Astrocyte (in vitro differentiated cells and primary cell): ENCODE measurements around the gene RNGTT.

ENCODE experiments used
- CTCF ChIP-seq: IDR thresholded peaks from 2 replicates; pipeline ENCODE4 v1.5.1; 2011; ENCODE audit warnings: low read depth, mild to moderate bottlenecking, inconsistent platforms, low read length, moderate library complexity; ENCODE audit not compliant: insufficient read depth
- EZH2 ChIP-seq: IDR thresholded peaks from 2 replicates; pipeline ENCODE4 v1.6.1; 2012; ENCODE audit warnings: mild to moderate bottlenecking, low read length, inconsistent platforms; ENCODE audit not compliant: insufficient read depth

GRCh38 chr6:88599571-88599970 lies 363.8 kb downstream of the RNGTT start:
- TF ChIP-seq EZH2 (no peak), CTCF (no peak)
